CD1c-positive myeloid dendritic cell (primary cell): Measurements from ENCODE around the gene DDRGK1.

ENCODE experiments used
- DNase-seq: peaks from one replicate; pipeline ENCODE4 v3.0.0-alpha.2; 2016; ENCODE audit errors: extremely low spot score

Gene DDRGK1

GRCh38 chr20:3204124-3204794, at the start of gene DDRGK1:
DDRGK1 (minus strand) TSS chr20:3204682; CDS start chr20:3204627, 55 bp downstream.
- DNase-seq = peak; percentile 92

DNA sequence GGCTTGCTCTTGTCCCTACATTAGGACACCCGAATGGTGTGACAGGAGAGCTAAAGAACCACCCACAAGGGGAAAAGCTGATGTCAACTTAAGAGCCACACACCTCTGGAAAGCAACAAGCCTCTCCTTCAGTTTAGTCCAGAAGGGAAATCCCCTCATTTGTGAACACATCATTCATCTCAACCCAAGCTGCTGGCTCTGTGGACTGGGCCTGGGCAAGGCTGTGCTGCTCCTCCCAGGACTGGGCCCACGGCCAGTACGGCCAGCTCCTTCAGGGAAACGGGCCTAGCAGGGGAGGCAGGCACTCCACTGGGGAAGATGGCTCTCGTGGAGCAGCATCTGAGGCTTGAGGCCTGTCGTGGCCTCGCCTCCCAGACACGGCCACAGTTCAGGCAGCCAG, 47.3 kb upstream of the DDRGK1 start:
- DNase-seq = no peak

- no peak for DNase-seq
Measured at GRCh38 chr20:3250091-3250504, 45.6 kb upstream of the DDRGK1 start.

DNA sequence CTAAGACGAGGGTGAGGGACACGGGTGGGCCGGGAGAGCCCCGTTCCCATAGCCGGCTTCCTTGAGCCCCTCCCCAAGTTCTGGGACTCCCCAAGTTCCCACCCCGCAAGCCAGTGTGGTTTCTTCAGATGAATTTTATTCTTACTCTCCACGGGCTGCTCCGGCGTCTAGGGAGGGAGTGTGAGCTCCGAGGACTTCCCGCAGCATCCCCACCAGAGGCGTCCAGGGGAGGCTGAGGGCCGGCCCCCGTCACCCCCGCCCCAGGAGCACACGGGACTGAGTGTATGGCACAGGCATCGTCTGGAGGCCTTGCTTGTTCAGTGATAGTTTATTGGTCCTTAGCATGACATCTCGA, 44.5 kb upstream of the DDRGK1 start:
- no peak for DNase-seq

DNA sequence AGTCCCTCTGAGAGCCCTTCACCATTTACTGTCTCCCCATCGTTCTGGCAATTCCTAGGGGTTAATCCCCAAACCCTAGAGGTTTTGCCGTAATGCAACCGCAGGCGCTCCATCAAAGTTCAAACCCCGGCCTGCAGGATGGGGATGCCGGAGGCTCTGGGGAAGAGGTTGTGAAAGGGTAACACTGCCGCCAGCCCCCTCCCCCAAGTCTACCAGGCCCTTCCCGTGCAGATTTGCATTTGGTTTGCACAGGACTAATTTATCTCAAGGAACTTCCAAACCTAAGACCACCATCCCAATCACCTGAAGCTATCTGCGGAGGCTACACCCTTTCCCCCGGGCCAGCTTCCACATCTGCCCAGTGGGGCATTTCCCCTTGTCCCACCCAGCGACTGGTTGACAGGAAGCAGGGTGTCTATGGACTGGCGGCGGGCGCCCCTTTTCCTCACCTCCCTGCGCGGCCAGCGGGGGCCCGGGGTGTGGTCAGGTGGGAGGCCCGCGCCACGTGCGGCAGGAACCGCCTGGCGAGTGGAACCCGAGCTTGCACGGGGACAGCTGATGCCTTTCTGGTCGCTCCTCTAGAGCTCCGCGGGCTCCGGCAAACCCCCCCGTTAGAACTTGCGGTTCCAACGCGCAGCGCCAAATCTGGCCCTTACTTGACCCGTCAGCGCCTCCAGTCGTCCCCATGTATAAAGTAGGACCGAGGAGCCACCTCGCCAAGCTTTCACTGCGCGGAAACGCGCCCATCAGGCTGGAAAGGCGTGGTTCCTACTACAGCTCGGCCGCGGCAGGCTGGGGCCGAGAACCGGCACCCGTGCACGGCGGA, 43.9 kb upstream of the DDRGK1 start:
- peak; percentile 23 for DNase-seq

- DNase-seq = no peak
Measured at GRCh38 chr20:3247638-3248037, 43.2 kb upstream of the DDRGK1 start.

GRCh38 chr20:3246682-3247081, 42.2 kb upstream of the DDRGK1 start:
- DNase-seq = no peak

- DNase-seq = no peak
Measured at GRCh38 chr20:3245711-3246110, 41.2 kb upstream of the DDRGK1 start.

DNA sequence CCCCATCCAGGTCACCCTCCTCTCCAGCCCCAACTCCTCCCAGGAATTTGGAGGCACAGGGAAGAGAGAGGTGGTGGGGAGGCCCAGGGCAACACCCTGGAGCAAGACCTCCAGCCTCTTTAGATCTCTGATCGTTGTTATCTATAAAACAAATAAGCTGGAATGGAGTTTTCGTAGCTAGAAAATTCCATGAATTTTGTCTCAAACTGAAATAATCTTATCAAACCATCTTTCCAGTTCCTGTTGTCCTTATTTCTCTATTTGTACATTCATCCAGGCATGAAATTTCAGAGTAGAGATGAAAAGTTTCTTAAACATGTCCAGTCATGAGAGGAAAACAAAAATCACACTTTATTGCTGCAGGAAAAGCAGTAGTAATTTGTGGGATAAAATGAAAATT, 40.7 kb upstream of the DDRGK1 start:
- DNase-seq = no peak

GRCh38 chr20:3244613-3245012, 40.1 kb upstream of the DDRGK1 start:
- DNase-seq = no peak

DNA sequence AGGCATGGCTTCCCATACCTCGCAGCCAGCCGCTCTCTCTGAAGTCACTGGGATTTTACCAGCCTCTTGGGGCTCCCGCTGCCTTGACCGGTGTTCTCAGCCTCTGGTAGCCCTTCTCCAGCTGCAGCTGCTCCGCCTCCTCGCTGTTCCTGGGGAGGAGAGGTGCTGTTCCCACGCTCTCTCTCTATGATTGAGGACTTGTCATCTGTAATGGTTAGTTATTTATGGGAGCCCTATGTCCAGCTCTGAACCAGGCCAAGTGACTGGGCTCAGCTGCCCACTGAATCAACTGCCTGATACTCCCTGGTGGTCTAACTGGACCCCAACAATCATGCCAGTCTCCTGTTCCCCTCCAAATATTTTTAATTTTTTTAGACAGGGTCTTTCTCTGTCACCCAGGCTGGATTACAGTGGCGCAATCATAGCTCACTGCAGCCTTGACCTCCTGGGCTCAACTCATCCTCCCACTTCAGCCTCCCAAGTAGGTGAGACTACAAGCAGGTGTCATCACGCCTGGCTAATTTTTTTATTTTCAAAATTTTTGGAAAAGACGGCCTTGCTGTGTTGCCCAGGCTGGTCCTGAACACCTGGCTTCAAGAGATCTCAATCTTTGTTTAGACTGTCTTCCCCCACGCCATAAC, 39.4 kb upstream of the DDRGK1 start:
- no peak for DNase-seq

DNA sequence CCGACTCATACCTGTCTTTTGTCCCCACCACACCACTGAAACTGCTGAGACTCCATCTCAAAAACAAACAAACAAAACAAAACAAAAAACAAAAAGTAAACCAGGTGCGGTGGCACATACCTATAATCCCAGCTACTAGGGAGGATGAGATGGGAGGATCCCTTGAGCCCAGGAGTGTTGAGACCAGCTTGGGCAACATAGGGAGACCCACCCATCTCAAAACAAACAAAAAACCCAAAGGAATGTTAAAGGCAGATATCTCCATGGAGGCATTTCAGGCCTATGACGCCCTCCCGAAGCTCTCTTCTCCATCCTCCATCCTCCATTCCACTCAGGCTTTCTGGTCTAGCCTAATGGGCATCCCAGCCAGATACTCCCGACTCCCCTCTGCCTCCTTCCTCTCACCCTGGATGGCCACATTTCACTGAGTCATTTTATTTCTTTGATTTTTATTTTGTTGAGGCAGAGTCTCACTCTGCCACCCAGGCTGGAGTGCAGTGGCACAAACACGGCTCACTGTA, 37.8 kb upstream of the DDRGK1 start:
- no peak for DNase-seq

- DNase-seq = no peak
Measured at GRCh38 chr20:3240776-3241363, 36.4 kb upstream of the DDRGK1 start.

GRCh38 chr20:3239867-3240775, 35.6 kb upstream of the DDRGK1 start:
- peak; percentile 38 for DNase-seq

GRCh38 chr20:3239026-3239866, 34.8 kb upstream of the DDRGK1 start, which contains the start of gene SLC4A11:
SLC4A11 (minus strand) TSS chr20:3239190; CDS start chr20:3239137, 53 bp downstream.
- DNase-seq = peak; percentile 70

DNA sequence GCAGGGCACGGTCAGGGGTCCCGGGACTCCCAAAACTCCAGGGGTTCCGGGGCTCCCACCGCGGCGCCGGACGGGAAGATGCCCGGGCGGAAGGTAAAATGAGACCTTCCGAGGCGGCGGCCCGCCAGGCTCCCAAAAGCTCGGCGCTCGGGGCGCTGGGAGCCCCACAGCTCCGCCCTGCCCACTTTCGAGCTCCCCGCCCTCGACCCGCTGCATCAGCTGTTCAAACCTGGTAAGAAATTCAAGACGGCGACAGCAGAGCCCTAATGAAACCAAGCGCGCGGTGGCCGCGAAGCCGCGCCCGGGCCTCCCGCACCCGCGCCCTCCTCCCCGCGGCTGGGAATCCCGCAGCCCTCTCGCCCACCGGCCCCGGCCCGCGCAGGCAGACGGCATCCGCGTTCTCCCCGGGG, 34.1 kb upstream of the DDRGK1 start:
- peak; percentile 42 for DNase-seq

- DNase-seq = no peak
Measured at GRCh38 chr20:3237958-3238615, 33.6 kb upstream of the DDRGK1 start.

- no peak for DNase-seq
Measured at GRCh38 chr20:3237011-3237957, 32.8 kb upstream of the DDRGK1 start.
